ENCODE results near the gene PCSK6.

GRCh38 chr15:101523560-101523940 lies 34.0 kb upstream of the PCSK6 start:
- TF ChIP-seq CTCF (IDR thresholded peaks at IDR 0.05) (no peak), POLR2A (IDR thresholded peaks at IDR 0.05) (no peak)

All from uterus (tissue), 2 donors.